A549 (cell line): ENCODE measurements around the gene PRR5L. TPM values are rescaled to one million over a fixed set of nuclear protein-coding genes. Genes with fewer than 3 reads are reported as not detected.

ENCODE experiments used
- ATAC-seq, 2 experiments: fragments of 200-7000 bp in 1 of 2; fragments of >200 bp in 1 of 2; cut with Nextera tagmentation in 1 of 2; cut with Tn5 transposase in 1 of 2; 3 replicates each; pipeline versions ENCODE4 v1.8.0 to v1.9.1; 2018 to 2020; ENCODE audit warnings: mild to moderate bottlenecking in 1 of 2, moderate library complexity in 1 of 2
- CTCF ChIA-PET: fragments of 300-600 bp; sonication (Branson Sonifier 250); formaldehyde crosslinking; extraction: SDS; loops from one replicate; lab custom pipeline; 2021; ENCODE audit warnings: antibody characterized with exemption, inconsistent platforms; lab: Yijun Ruan, JAX
- POLR2A ChIA-PET: fragments of 350-600 bp; formaldehyde crosslinking; extraction: SDS; loops from one replicate; lab custom pipeline; 2021; ENCODE audit warnings: antibody characterized with exemption, inconsistent platforms; lab: Yijun Ruan, JAX
- DNase-seq, 2 experiments: peaks; one replicate each; pipeline versions ENCODE4 v3.0.0 to v3.0.0-alpha.2; 2011 to 2016; ENCODE audit warnings: low read depth in 1 of 2, low spot score in 1 of 2
- FAIRE-seq: peaks from 2 replicates; lab custom pipeline; 2011; peaks lifted over from hg19 to GRCh38; lab: Jason Lieb, UNC
- H3K27ac ChIP-seq, 2 experiments: fragments of >200 bp; sonication (Bioruptor Twin); formaldehyde crosslinking; 3 replicates each; pipeline ENCODE4 v1.5.1; 2016 to 2017
- H3K4me1 ChIP-seq: fragments of >200 bp; sonication (Bioruptor Twin); formaldehyde crosslinking; 3 replicates; pipeline ENCODE4 v1.6.1; 2016
- H3K4me2 ChIP-seq: fragments of >200 bp; sonication (Bioruptor Twin); formaldehyde crosslinking; 3 replicates; pipeline ENCODE4 v1.6.1; 2016
- H3K4me3 ChIP-seq: fragments of >200 bp; sonication (Bioruptor Twin); formaldehyde crosslinking; 3 replicates; pipeline ENCODE4 v1.5.1; 2016
- H3K9me3 ChIP-seq: fragments of >200 bp; sonication (Bioruptor Twin); formaldehyde crosslinking; 3 replicates; pipeline ENCODE4 v1.6.1; 2016
- BHLHE40 ChIP-seq: IDR thresholded peaks from 2 replicates; pipeline ENCODE4 v1.6.1; 2012; ENCODE audit warnings: low read depth, low read length, inconsistent platforms
- CHD2 ChIP-seq: fragments of 150-350 bp; IDR thresholded peaks from 2 replicates; pipeline ENCODE4 v1.6.1; 2014; ENCODE audit warnings: low read length; ENCODE audit not compliant: partially characterized antibody
- CHD4 ChIP-seq: fragments of 200-600 bp; sonication (generic); IDR thresholded peaks from 2 replicates; pipeline ENCODE4 v1.6.1; 2016; ENCODE audit warnings: antibody characterized with exemption, mild to moderate bottlenecking, borderline replicate concordance
- E2F6 ChIP-seq: IDR thresholded peaks from 2 replicates; pipeline ENCODE4 v1.6.1; 2012; ENCODE audit warnings: low read depth, borderline replicate concordance
- EHF ChIP-seq: fragments of 250-450 bp; sonication (Bioruptor Pico); IDR thresholded peaks from 2 replicates; pipeline ENCODE4 v1.5.0; 2020; ENCODE audit warnings: mild to moderate bottlenecking
- EP300 ChIP-seq, 2 experiments: fragments of >200 bp; sonication (Bioruptor Twin); formaldehyde crosslinking; IDR thresholded peaks; 2 replicates in 1 of 2; 3 replicates in 1 of 2; pipeline ENCODE4 v1.6.1; 2016 to 2017
- ESRRA ChIP-seq: fragments of 150-350 bp; IDR thresholded peaks from 2 replicates; pipeline ENCODE4 v1.6.1; 2014; ENCODE audit warnings: mild to moderate bottlenecking, low read length, borderline replicate concordance
- FOSB ChIP-seq: fragments of 250-450 bp; sonication (Bioruptor Pico); IDR thresholded peaks from 2 replicates; pipeline ENCODE4 v1.5.0; 2020; ENCODE audit warnings: mild to moderate bottlenecking, moderate library complexity
- FOXS1 ChIP-seq: fragments of 250-450 bp; sonication (Bioruptor Pico); IDR thresholded peaks from 2 replicates; pipeline ENCODE4 v1.5.0; 2020; ENCODE audit warnings: mild to moderate bottlenecking, moderate library complexity
- GATA3 ChIP-seq: IDR thresholded peaks from 2 replicates; pipeline ENCODE4 v1.6.1; 2012; ENCODE audit warnings: borderline replicate concordance
- HDAC2 ChIP-seq: fragments of 200-600 bp; sonication (generic); IDR thresholded peaks from 2 replicates; pipeline ENCODE4 v1.6.1; 2016
- HOXA7 ChIP-seq: fragments of 250-450 bp; sonication (Bioruptor Pico); IDR thresholded peaks from 2 replicates; pipeline ENCODE4 v1.5.0; 2020; ENCODE audit warnings: mild to moderate bottlenecking, moderate library complexity
- JUNB ChIP-seq: fragments of >200 bp; sonication (Bioruptor Twin); formaldehyde crosslinking; IDR thresholded peaks from 2 replicates; pipeline ENCODE4 v1.6.1; 2016
- MAFK ChIP-seq: fragments of 450-650 bp; IDR thresholded peaks from 2 replicates; pipeline ENCODE4 v1.6.1; 2014; ENCODE audit not compliant: partially characterized antibody
- NFE2L2 ChIP-seq: fragments of 150-350 bp; conservative IDR thresholded peaks from 2 replicates; pipeline ENCODE4 v1.6.1; 2014; ENCODE audit warnings: low read length
- NPAS2 ChIP-seq: fragments of 250-450 bp; sonication (Bioruptor Pico); IDR thresholded peaks from 2 replicates; pipeline ENCODE4 v1.8.0; 2022; ENCODE audit warnings: mild to moderate bottlenecking, moderate library complexity, borderline replicate concordance
- PBX3 ChIP-seq: IDR thresholded peaks from 2 replicates; pipeline ENCODE4 v1.6.1; 2012
- PHF8 ChIP-seq: fragments of 200-600 bp; sonication (generic); IDR thresholded peaks from 2 replicates; pipeline ENCODE4 v1.6.1; 2016; ENCODE audit warnings: low read depth, mild to moderate bottlenecking, antibody characterized with exemption, moderate library complexity, borderline replicate concordance
- POLR2A ChIP-seq: IDR thresholded peaks from 2 replicates; pipeline ENCODE4 v1.6.1; 2012; ENCODE audit warnings: mild to moderate bottlenecking, low read length
- RAD21 ChIP-seq, 2 experiments: fragments of >200 bp in 1 of 2; sonication (Bioruptor Twin) in 1 of 2; formaldehyde crosslinking in 1 of 2; IDR thresholded peaks in 1 of 2; conservative IDR thresholded peaks in 1 of 2; 2 replicates in 1 of 2; 3 replicates in 1 of 2; pipeline ENCODE4 v1.6.1; 2012 to 2018; ENCODE audit warnings: inconsistent platforms in 1 of 2
- RARB ChIP-seq: fragments of 250-450 bp; sonication (Bioruptor Pico); IDR thresholded peaks from 2 replicates; pipeline ENCODE4 v1.8.0; 2021; ENCODE audit warnings: mild to moderate bottlenecking, moderate library complexity
- RCOR1 ChIP-seq: fragments of 150-350 bp; IDR thresholded peaks from 2 replicates; pipeline ENCODE4 v1.6.1; 2014; ENCODE audit warnings: antibody characterized with exemption, low read length, low read depth
- RNF2 ChIP-seq: fragments of 200-600 bp; sonication (generic); IDR thresholded peaks from 2 replicates; pipeline ENCODE4 v1.6.1; 2016; ENCODE audit warnings: low read depth, mild to moderate bottlenecking, antibody characterized with exemption, moderate library complexity, borderline replicate concordance
- SMC3 ChIP-seq: fragments of >200 bp; sonication (Bioruptor Twin); formaldehyde crosslinking; IDR thresholded peaks from 3 replicates; pipeline ENCODE4 v1.6.1; 2018; ENCODE audit warnings: inconsistent platforms
- TFCP2L1 ChIP-seq: fragments of 250-450 bp; sonication (Bioruptor Pico); IDR thresholded peaks from 2 replicates; pipeline ENCODE4 v1.5.0; 2021; ENCODE audit warnings: mild to moderate bottlenecking
- USF2 ChIP-seq: fragments of 450-650 bp; IDR thresholded peaks from 2 replicates; pipeline ENCODE4 v1.6.1; 2014; ENCODE audit warnings: antibody characterized with exemption
- ZSCAN20 ChIP-seq: fragments of 250-450 bp; sonication (Bioruptor Pico); IDR thresholded peaks from 2 replicates; pipeline ENCODE4 v1.8.0; 2022; ENCODE audit warnings: mild to moderate bottlenecking, moderate library complexity
- WGBS: methylation state at CpG from one replicate; pipeline ENCODE4 v1.1.6; 2017; ENCODE audit errors: missing lambda C conversion rate; 5-methylcytosine and 5-hydroxymethylcytosine counted together
- polyA plus RNA-seq, 4 experiments: library from polyadenylated mRNA; depleted of rRNA in 3 of 4; stranded (reverse); fragments of >200 nt; fragmentation: RNase III in 1 of 4; extraction: RNeasy Plus Mini Kit Qiagen cat#74134 plus additional on column Dnase treatment in 1 of 4; gene quantifications; 2 replicates in 3 of 4; 3 replicates in 1 of 4; pipeline ENCODE4 v1.2.3, GENCODE V29; 2011 to 2017
- TF ChIP-seq, protein P1 (sequence below): fragments of 150-350 bp; IDR thresholded peaks from 2 replicates; pipeline ENCODE4 v1.6.1; 2014; ENCODE audit warnings: low read depth, mild to moderate bottlenecking, low read length

The PRR5L gene
- polyA plus RNA-seq, 2 of the 4 experiments (the other 2 are of a cell fraction): 6.9 to 12.1 TPM

GRCh38 chr11:36388951-36389350 is 92.9 kb downstream of the PRR5L start:
- H3K4me3 ChIP-seq: no peak overlapping the region
- CTCF ChIA-PET: interaction anchor here (1.3 to 2.8 kb wide), 2 partner anchors 8 to 12 kb away, joined by 4 to 14 read pairs; no protein-coding TSS in a partner anchor
- TF ChIP-seq FOSB (CRISPR knock-in tag): no peak
- TF ChIP-seq GATA3: no peak
- TF ChIP-seq TFCP2L1 (CRISPR knock-in tag): no peak
- TF ChIP-seq FOXS1 (CRISPR knock-in tag): no peak
- TF ChIP-seq RNF2: no peak
- no peak for TF ChIP-seq RAD21 (conservative IDR thresholded peaks at IDR 0.05 in 1 of 2, IDR thresholded peaks at IDR 0.05 in 1 of 2)
- TF ChIP-seq HOXA7 (CRISPR knock-in tag): no peak
- TF ChIP-seq EHF: no peak
- no peak for TF ChIP-seq NPAS2
- TF ChIP-seq HDAC2: no peak
- no peak for TF ChIP-seq SMC3
- no peak for TF ChIP-seq E2F6
- TF ChIP-seq NFE2L2: no peak
- no peak for TF ChIP-seq JUNB
- TF ChIP-seq POLR2A: no peak
- no peak for TF ChIP-seq EP300 (IDR thresholded peaks at IDR 0.05)
- POLR2A ChIA-PET: no interaction called here
- WGBS: 87% methylated on average over 7 of the region's 7 CpGs
- ATAC-seq: no peak
- DNase-seq: no peak
- no peak overlapping the region for H3K27ac ChIP-seq
- H3K9me3 ChIP-seq: no peaks in the 10 kb centered on the region
- no peak overlapping the region for H3K4me2 ChIP-seq
- no peak for FAIRE-seq
- H3K4me1 ChIP-seq: peaks cover 8% of the 10 kb centered on the region; the same call in 1 of the 3 replicates

DNA sequence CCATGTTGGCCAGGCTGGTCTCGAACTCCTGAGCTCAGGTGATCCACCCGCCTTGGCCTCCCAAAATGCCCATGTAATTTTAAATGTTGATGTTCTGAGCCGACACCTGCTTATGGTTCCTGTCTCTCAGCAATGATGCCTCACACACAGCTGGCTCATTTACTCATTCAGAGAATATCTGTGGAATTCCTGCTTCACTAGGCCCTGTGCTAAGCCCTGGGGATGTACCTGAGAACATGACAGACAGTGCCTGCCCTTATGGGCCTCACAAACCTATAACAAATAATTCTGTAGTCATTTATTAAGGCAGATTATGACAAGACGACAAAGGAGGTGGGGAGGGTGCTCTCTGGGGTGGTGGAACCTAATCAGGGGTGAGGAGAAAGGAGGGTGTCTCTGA is 93.7 kb downstream of the PRR5L start:
- DNase-seq (no peak), FAIRE-seq (no peak), ATAC-seq (no peak)
- Histone ChIP-seq H3K27ac (no peak overlapping the region), H3K4me2 (no peak overlapping the region), H3K4me1 (peaks cover 8% of the 10 kb centered on the region; the same call in 1 of the 3 replicates), H3K9me3 (no peaks in the 10 kb centered on the region), H3K4me3 (no peak overlapping the region)
- no peak for TF ChIP-seq PHF8
- TF ChIP-seq, protein P1, sequence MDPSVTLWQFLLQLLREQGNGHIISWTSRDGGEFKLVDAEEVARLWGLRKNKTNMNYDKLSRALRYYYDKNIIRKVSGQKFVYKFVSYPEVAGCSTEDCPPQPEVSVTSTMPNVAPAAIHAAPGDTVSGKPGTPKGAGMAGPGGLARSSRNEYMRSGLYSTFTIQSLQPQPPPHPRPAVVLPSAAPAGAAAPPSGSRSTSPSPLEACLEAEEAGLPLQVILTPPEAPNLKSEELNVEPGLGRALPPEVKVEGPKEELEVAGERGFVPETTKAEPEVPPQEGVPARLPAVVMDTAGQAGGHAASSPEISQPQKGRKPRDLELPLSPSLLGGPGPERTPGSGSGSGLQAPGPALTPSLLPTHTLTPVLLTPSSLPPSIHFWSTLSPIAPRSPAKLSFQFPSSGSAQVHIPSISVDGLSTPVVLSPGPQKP: no peak
- no peak for TF ChIP-seq EP300 (IDR thresholded peaks at IDR 0.05)
- no peak for TF ChIP-seq MAFK
- no peak for TF ChIP-seq RCOR1
- no peak for TF ChIP-seq TFCP2L1 (CRISPR knock-in tag)
- TF ChIP-seq PBX3: no peak
- no peak for TF ChIP-seq CHD4
- TF ChIP-seq ZSCAN20 (CRISPR knock-in tag): no peak
- TF ChIP-seq BHLHE40: no peak
- no peak for TF ChIP-seq USF2
- TF ChIP-seq CHD2: no peak
- no peak for TF ChIP-seq ESRRA
- TF ChIP-seq RARB: no peak
- CTCF ChIA-PET: interaction anchor here (1.3 to 2.8 kb wide), 2 partner anchors 9 to 13 kb away, joined by 4 to 14 read pairs; no protein-coding TSS in a partner anchor
- WGBS: 90% methylated on average over 4 of the region's 4 CpGs
- POLR2A ChIA-PET: no interaction called here
